Measurements from ENCODE around the gene PWWP2B.

Gene PWWP2B

GRCh38 chr10:132368881-132369635 lies 27.9 kb upstream of the PWWP2B start:
- peaks cover 3 to 22% (median 8%) of the 10 kb centered on the region in 4 experiments for H3K36me3 ChIP-seq (ENCODE audit: control insufficient read depth in 4 of 4, insufficient read depth in 4 of 4, low read length in 3 of 4)
- H3K27ac ChIP-seq (ENCODE audit: insufficient read depth in 1 of 2, low read depth in 1 of 2, low read length in 2 of 2, poor library complexity in 1 of 2, severe bottlenecking in 2 of 2), result no peak overlapping the region
- 87% methylated on average over 8 of the region's 9 CpGs for WGBS (ENCODE audit: insufficient coverage)
- no peak for DNase-seq
- H3K4me3 ChIP-seq (ENCODE audit: control insufficient read depth in 1 of 7, extremely low read depth in 1 of 7, insufficient read depth in 4 of 7, low read depth in 2 of 7, low read length in 6 of 7), result no peak overlapping the region
- ChIA-PET CTCF (no interaction called here), POLR2A (no interaction called here)
- H3K4me1 ChIP-seq (ENCODE audit: control extremely low read depth in 1 of 4, control insufficient read depth in 4 of 4, insufficient read depth in 4 of 4, low read length in 3 of 4), result peaks cover 0 to 23% (median 21%) of the 10 kb centered on the region in 4 experiments
- H3K9me3 ChIP-seq (ENCODE audit: control extremely low read depth in 1 of 5, control insufficient read depth in 4 of 5, insufficient read depth in 2 of 5, low read depth in 1 of 5, low read length in 4 of 5), result peaks cover 0 to 3% (median 0%) of the 10 kb centered on the region in 5 experiments
- no peaks in the 10 kb centered on the region for H3K27me3 ChIP-seq (replicated peaks in 2 of 5; ENCODE audit: control insufficient read depth in 4 of 5, insufficient read depth in 5 of 5, low read length in 4 of 5)

- DNase-seq, result no peak
- ChIA-PET POLR2A (no interaction called here), CTCF (interaction anchor here (0.8 to 1.4 kb wide), 2 partner anchors 10 to 18 kb away, joined by 3 to 4 read pairs; no protein-coding TSS in a partner anchor)
- Histone ChIP-seq H3K27ac (ENCODE audit: insufficient read depth in 1 of 2, low read depth in 1 of 2, low read length in 2 of 2, poor library complexity in 1 of 2, severe bottlenecking in 2 of 2) (no peak overlapping the region), H3K9me3 (ENCODE audit: control extremely low read depth in 1 of 5, control insufficient read depth in 4 of 5, insufficient read depth in 2 of 5, low read depth in 1 of 5, low read length in 4 of 5) (no peaks in the 10 kb centered on the region), H3K36me3 (ENCODE audit: control insufficient read depth in 4 of 4, insufficient read depth in 4 of 4, low read length in 3 of 4) (peaks cover 0 to 17% (median 5%) of the 10 kb centered on the region in 4 experiments), H3K27me3 (replicated peaks in 2 of 5; ENCODE audit: control insufficient read depth in 4 of 5, insufficient read depth in 5 of 5, low read length in 4 of 5) (no peaks in the 10 kb centered on the region), H3K4me1 (ENCODE audit: control extremely low read depth in 1 of 4, control insufficient read depth in 4 of 4, insufficient read depth in 4 of 4, low read length in 3 of 4) (peaks cover 0 to 22% (median 20%) of the 10 kb centered on the region in 4 experiments), H3K4me3 (ENCODE audit: control insufficient read depth in 1 of 7, extremely low read depth in 1 of 7, insufficient read depth in 4 of 7, low read depth in 2 of 7, low read length in 6 of 7) (no peak overlapping the region)
- WGBS (ENCODE audit: insufficient coverage), result over 99% methylated on average over 13 of the region's 13 CpGs
Measured at GRCh38 chr10:132369636-132370185, 27.3 kb upstream of the PWWP2B start.

- Histone ChIP-seq H3K4me1 (ENCODE audit: control extremely low read depth in 1 of 4, control insufficient read depth in 4 of 4, insufficient read depth in 4 of 4, low read length in 3 of 4) (peaks cover 0 to 24% (median 14%) of the 10 kb centered on the region in 4 experiments), H3K36me3 (ENCODE audit: control insufficient read depth in 4 of 4, insufficient read depth in 4 of 4, low read length in 3 of 4) (peaks cover 0 to 17% (median 5%) of the 10 kb centered on the region in 4 experiments), H3K27me3 (replicated peaks in 2 of 5; ENCODE audit: control insufficient read depth in 4 of 5, insufficient read depth in 5 of 5, low read length in 4 of 5) (no peaks in the 10 kb centered on the region), H3K9me3 (ENCODE audit: control extremely low read depth in 1 of 5, control insufficient read depth in 4 of 5, insufficient read depth in 2 of 5, low read depth in 1 of 5, low read length in 4 of 5) (no peaks in the 10 kb centered on the region), H3K27ac (ENCODE audit: insufficient read depth in 1 of 2, low read depth in 1 of 2, low read length in 2 of 2, poor library complexity in 1 of 2, severe bottlenecking in 2 of 2) (no peak overlapping the region), H3K4me3 (ENCODE audit: control insufficient read depth in 1 of 7, extremely low read depth in 1 of 7, insufficient read depth in 4 of 7, low read depth in 2 of 7, low read length in 6 of 7) (no peak overlapping the region)
- CTCF ChIA-PET, result interaction anchor here (0.8 to 2.6 kb wide), 5 partner anchors 10 to 17 kb away, joined by 3 to 7 read pairs (median 5); no protein-coding TSS in a partner anchor
- POLR2A ChIA-PET, result no interaction called here
- DNase-seq, result no peak
- WGBS (ENCODE audit: insufficient coverage), result 97% methylated on average over 24 of the region's 31 CpGs
Measured at GRCh38 chr10:132370426-132371340, 26.3 kb upstream of the PWWP2B start.

- H3K36me3 ChIP-seq (ENCODE audit: control insufficient read depth in 4 of 4, insufficient read depth in 4 of 4, low read length in 3 of 4), result peaks cover 0 to 12% (median 1%) of the 10 kb centered on the region in 4 experiments
- H3K27me3 ChIP-seq (replicated peaks in 2 of 5; ENCODE audit: control insufficient read depth in 4 of 5, insufficient read depth in 5 of 5, low read length in 4 of 5), result no peaks in the 10 kb centered on the region
- CTCF ChIA-PET, result interaction anchor here (0.9 to 2.6 kb wide), 4 partner anchors 10 to 18 kb away, joined by 4 to 7 read pairs (median 6); no protein-coding TSS in a partner anchor
- no peak overlapping the region for H3K4me3 ChIP-seq (ENCODE audit: control insufficient read depth in 1 of 7, extremely low read depth in 1 of 7, insufficient read depth in 4 of 7, low read depth in 2 of 7, low read length in 6 of 7)
- no peak overlapping the region for H3K27ac ChIP-seq (ENCODE audit: insufficient read depth in 1 of 2, low read depth in 1 of 2, low read length in 2 of 2, poor library complexity in 1 of 2, severe bottlenecking in 2 of 2)
- H3K9me3 ChIP-seq (ENCODE audit: control extremely low read depth in 1 of 5, control insufficient read depth in 4 of 5, insufficient read depth in 2 of 5, low read depth in 1 of 5, low read length in 4 of 5), result no peaks in the 10 kb centered on the region
- POLR2A ChIA-PET, result no interaction called here
- 82% methylated on average over 7 of the region's 9 CpGs for WGBS (ENCODE audit: insufficient coverage)
- DNase-seq, result no peak
- H3K4me1 ChIP-seq (ENCODE audit: control extremely low read depth in 1 of 4, control insufficient read depth in 4 of 4, insufficient read depth in 4 of 4, low read length in 3 of 4), result peaks cover 0 to 29% (median 14%) of the 10 kb centered on the region in 4 experiments
Measured at GRCh38 chr10:132371641-132372081, 25.3 kb upstream of the PWWP2B start.

- no peaks in the 10 kb centered on the region for H3K9me3 ChIP-seq (ENCODE audit: control extremely low read depth in 1 of 5, control insufficient read depth in 4 of 5, insufficient read depth in 2 of 5, low read depth in 1 of 5, low read length in 4 of 5)
- H3K36me3 ChIP-seq (ENCODE audit: control insufficient read depth in 4 of 4, insufficient read depth in 4 of 4, low read length in 3 of 4), result peaks cover 0 to 4% (median 0%) of the 10 kb centered on the region in 4 experiments
- POLR2A ChIA-PET, result no interaction called here
- no peak overlapping the region for H3K4me3 ChIP-seq (ENCODE audit: control insufficient read depth in 1 of 7, extremely low read depth in 1 of 7, insufficient read depth in 4 of 7, low read depth in 2 of 7, low read length in 6 of 7)
- no peak overlapping the region for H3K27ac ChIP-seq (ENCODE audit: insufficient read depth in 1 of 2, low read depth in 1 of 2, low read length in 2 of 2, poor library complexity in 1 of 2, severe bottlenecking in 2 of 2)
- CTCF ChIA-PET, result interaction anchor here (0.9 to 2.6 kb wide), 7 partner anchors 9 to 87 kb away, joined by 3 to 6 read pairs (median 4); no protein-coding TSS in a partner anchor
- WGBS (ENCODE audit: insufficient coverage), result 95% methylated on average over 16 of the region's 16 CpGs
- DNase-seq, result no peak
- H3K27me3 ChIP-seq (replicated peaks in 2 of 5; ENCODE audit: control insufficient read depth in 4 of 5, insufficient read depth in 5 of 5, low read length in 4 of 5), result no peaks in the 10 kb centered on the region
- peaks cover 0 to 29% (median 14%) of the 10 kb centered on the region in 4 experiments for H3K4me1 ChIP-seq (ENCODE audit: control extremely low read depth in 1 of 4, control insufficient read depth in 4 of 4, insufficient read depth in 4 of 4, low read length in 3 of 4)
Measured at GRCh38 chr10:132372516-132373095, 24.4 kb upstream of the PWWP2B start.

GRCh38 chr10:132373241-132373955 lies 23.6 kb upstream of the PWWP2B start:
- CTCF ChIA-PET, result interaction anchor here (0.9 to 2.0 kb wide), 6 partner anchors 8 to 86 kb away, joined by 3 to 5 read pairs (median 3); no protein-coding TSS in a partner anchor
- H3K4me3 ChIP-seq (ENCODE audit: control insufficient read depth in 1 of 7, extremely low read depth in 1 of 7, insufficient read depth in 4 of 7, low read depth in 2 of 7, low read length in 6 of 7), result no peak overlapping the region
- no peaks in the 10 kb centered on the region for H3K9me3 ChIP-seq (ENCODE audit: control extremely low read depth in 1 of 5, control insufficient read depth in 4 of 5, insufficient read depth in 2 of 5, low read depth in 1 of 5, low read length in 4 of 5)
- 96% methylated on average over 24 of the region's 25 CpGs for WGBS (ENCODE audit: insufficient coverage)
- H3K27me3 ChIP-seq (replicated peaks in 2 of 5; ENCODE audit: control insufficient read depth in 4 of 5, insufficient read depth in 5 of 5, low read length in 4 of 5), result no peaks in the 10 kb centered on the region
- peaks cover 0 to 29% (median 14%) of the 10 kb centered on the region in 4 experiments for H3K4me1 ChIP-seq (ENCODE audit: control extremely low read depth in 1 of 4, control insufficient read depth in 4 of 4, insufficient read depth in 4 of 4, low read length in 3 of 4)
- DNase-seq, result no peak
- peaks cover 0 to 4% (median 0%) of the 10 kb centered on the region in 4 experiments for H3K36me3 ChIP-seq (ENCODE audit: control insufficient read depth in 4 of 4, insufficient read depth in 4 of 4, low read length in 3 of 4)
- POLR2A ChIA-PET, result no interaction called here
- H3K27ac ChIP-seq (ENCODE audit: insufficient read depth in 1 of 2, low read depth in 1 of 2, low read length in 2 of 2, poor library complexity in 1 of 2, severe bottlenecking in 2 of 2), result no peak overlapping the region

All from common myeloid progenitor, CD34-positive (primary cell).